IgD-negative memory B cell (primary cell): ENCODE data around the gene HECTD4. TPM values are rescaled to one million over a fixed set of nuclear protein-coding genes. Genes with fewer than 3 reads are reported as not detected.
"Not testable (repeated sequence)": the region's sequence is repeated elsewhere in the genome, so short reads cannot be mapped to it uniquely, and the experiment has no call there.

Experiments used
- H3K27ac Mint-ChIP-seq, 3 donors: one replicate each; pipeline ENCODE4 v1.8.0; 2020 to 2022; ENCODE audit warnings: mild to moderate bottlenecking in 3 of 3, mixed read lengths in 3 of 3, moderate library complexity in 1 of 3
- H3K27me3 Mint-ChIP-seq: one replicate; pipeline ENCODE4 v1.8.0; 2021; ENCODE audit warnings: mixed read lengths
- H3K36me3 Mint-ChIP-seq: one replicate; pipeline ENCODE4 v1.8.0; 2020; ENCODE audit warnings: mild to moderate bottlenecking, mixed read lengths
- H3K4me1 Mint-ChIP-seq, 3 donors: one replicate each; pipeline ENCODE4 v1.8.0; 2020 to 2022; ENCODE audit warnings: mixed read lengths in 3 of 3, mild to moderate bottlenecking in 1 of 3
- H3K4me3 Mint-ChIP-seq, 4 donors: one replicate each; pipeline ENCODE4 v1.8.0; 2020 to 2022; ENCODE audit warnings: mild to moderate bottlenecking in 4 of 4, mixed read lengths in 4 of 4, moderate library complexity in 3 of 4
- H3K9me3 Mint-ChIP-seq, 3 donors: one replicate each; pipeline ENCODE4 v1.8.0; 2020 to 2021; ENCODE audit warnings: mixed read lengths in 3 of 3, mild to moderate bottlenecking in 1 of 3
- polyA plus RNA-seq: library from polyadenylated mRNA; unstranded; fragments of 300-500 nt; fragmentation: Illumina TruSeq; gene quantifications from one replicate; pipeline ENCODE4 v1.2.3, GENCODE V29; 2021

The HECTD4 gene
- polyA plus RNA-seq, 1 donor from 2014 or later: 6.8 TPM

DNA sequence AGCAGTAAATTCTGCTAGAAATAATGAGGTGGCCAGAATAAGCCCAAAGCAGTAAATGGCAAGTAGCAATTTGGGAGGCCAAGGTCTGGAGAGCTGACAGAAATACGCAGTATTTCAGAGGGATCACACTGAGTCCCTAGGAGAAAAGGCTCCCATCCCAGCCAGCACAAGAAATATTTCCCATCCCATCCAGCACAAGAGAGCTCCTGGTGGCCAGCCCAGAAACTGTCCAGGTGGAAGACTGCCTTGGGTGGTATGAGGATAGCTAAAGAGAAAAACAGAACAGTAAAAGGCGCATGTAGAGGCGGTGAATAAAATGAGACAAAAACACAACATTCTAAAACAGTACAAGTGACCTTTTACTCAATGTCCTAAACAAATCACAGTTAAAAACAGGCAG is 120.7 kb downstream of the HECTD4 start:
- no peaks in the 10 kb centered on the region for H3K4me1 Mint-ChIP-seq
- peaks cover 3% of the 10 kb centered on the region for H3K36me3 Mint-ChIP-seq
- no peaks in the 10 kb centered on the region for H3K9me3 Mint-ChIP-seq
- H3K27ac Mint-ChIP-seq: peak overlapping the region in 2 of 3 donors; percentile 25 to 35
- no peaks in the 10 kb centered on the region for H3K27me3 Mint-ChIP-seq
- H3K4me3 Mint-ChIP-seq: no peak overlapping the region

DNA sequence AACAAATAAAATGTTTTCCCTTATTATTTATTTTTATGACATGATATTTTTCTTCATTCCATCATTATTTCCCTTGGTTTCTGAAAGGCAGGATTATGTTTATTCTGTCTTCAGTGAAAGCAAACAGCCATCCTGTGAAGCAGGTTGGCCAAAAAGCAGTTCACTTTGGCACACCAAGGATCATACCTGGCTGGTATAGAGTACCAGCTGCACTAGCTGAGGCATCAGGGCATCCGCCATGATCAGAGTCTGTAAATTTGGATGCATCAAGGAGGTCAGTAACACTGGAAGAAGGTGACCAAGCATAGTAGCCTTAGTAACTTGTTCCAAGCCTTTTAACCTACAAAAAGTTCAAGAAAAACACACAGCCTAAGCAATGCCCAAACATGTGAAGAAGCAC is 123.3 kb downstream of the HECTD4 start:
- no peak overlapping the region for H3K27ac Mint-ChIP-seq
- no peaks in the 10 kb centered on the region for H3K4me1 Mint-ChIP-seq
- H3K27me3 Mint-ChIP-seq: no peaks in the 10 kb centered on the region
- H3K36me3 Mint-ChIP-seq: peaks cover 7% of the 10 kb centered on the region
- no peak overlapping the region for H3K4me3 Mint-ChIP-seq
- no peaks in the 10 kb centered on the region for H3K9me3 Mint-ChIP-seq

- peaks cover 9% of the 10 kb centered on the region for H3K36me3 Mint-ChIP-seq
Observed at GRCh38 chr12:112256780-112257179, 125.5 kb downstream of the HECTD4 start.

GRCh38 chr12:112252184-112252583 is 130.0 kb downstream of the HECTD4 start:
- H3K27me3 Mint-ChIP-seq: no peaks in the 10 kb centered on the region
- peaks cover 0 to 2% (median 0%) of the 10 kb centered on the region in 3 donors for H3K4me1 Mint-ChIP-seq
- H3K9me3 Mint-ChIP-seq: no peaks in the 10 kb centered on the region
- H3K4me3 Mint-ChIP-seq: no peak overlapping the region
- H3K27ac Mint-ChIP-seq: no peak overlapping the region
- peaks cover 5% of the 10 kb centered on the region for H3K36me3 Mint-ChIP-seq

More at GRCh38 chr12:112256780-112257179, 125.5 kb downstream of the HECTD4 start:
- Mint-ChIP-seq H3K27me3 (no peaks in the 10 kb centered on the region), H3K27ac (no peak overlapping the region), H3K4me1 (no peaks in the 10 kb centered on the region), H3K4me3 (no peak overlapping the region), H3K9me3 (no peaks in the 10 kb centered on the region)

- not testable (repeated sequence) for H3K27me3 Mint-ChIP-seq, H3K9me3 Mint-ChIP-seq, H3K4me1 Mint-ChIP-seq, H3K4me3 Mint-ChIP-seq, H3K36me3 Mint-ChIP-seq
- H3K27ac Mint-ChIP-seq: peak overlapping the region in 1 of 3 donors; percentile 64
Observed at GRCh38 chr12:112244902-112245301, 137.3 kb downstream of the HECTD4 start.

DNA sequence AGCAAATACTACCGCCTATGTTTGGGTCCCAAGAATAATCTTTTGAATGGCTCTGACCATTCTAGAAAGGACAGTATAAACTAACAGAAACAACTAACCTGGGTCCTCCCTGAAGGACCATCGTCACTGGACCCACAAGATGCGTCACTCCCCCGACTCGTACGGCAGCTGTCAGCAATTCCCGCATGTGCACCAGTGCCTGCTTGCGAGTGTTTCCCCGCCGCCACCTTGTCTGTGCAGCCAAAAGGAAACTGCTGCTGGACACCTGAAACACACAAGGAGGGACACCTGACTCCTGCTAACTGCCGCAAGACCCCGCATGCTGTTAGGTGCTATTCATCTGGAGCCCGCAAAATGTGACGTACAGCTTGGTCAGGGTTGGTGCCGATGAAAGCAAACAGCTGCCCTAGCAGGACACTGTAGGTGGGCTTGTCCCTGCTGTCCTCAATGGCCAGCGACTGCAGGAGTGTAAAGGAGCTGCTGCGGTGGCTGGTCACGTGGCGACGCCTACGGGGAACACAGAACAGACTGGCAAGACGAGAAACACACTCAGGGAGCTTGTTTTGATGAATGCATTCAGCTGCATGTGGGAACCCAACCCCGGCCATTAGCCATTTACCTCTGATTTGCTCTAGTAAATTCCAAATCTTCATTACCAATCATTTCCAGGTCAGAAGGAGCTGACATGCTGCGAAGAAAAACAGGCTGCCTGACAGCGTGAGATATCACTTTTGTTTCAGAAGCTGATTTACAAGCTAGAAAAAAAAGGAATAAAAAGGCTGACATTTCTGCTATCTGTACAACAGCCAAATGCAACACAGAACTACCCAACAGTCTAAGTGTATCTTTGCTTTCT is 138.7 kb downstream of the HECTD4 start:
- Mint-ChIP-seq H3K36me3 (peaks cover 12% of the 10 kb centered on the region), H3K27me3 (no peaks in the 10 kb centered on the region), H3K27ac (no peak overlapping the region), H3K4me3 (no peak overlapping the region), H3K4me1 (peaks cover 0 to 2% (median 0%) of the 10 kb centered on the region in 3 donors), H3K9me3 (no peaks in the 10 kb centered on the region)

- Mint-ChIP-seq H3K36me3 (peaks cover 15% of the 10 kb centered on the region), H3K9me3 (no peaks in the 10 kb centered on the region), H3K4me1 (no peaks in the 10 kb centered on the region), H3K27ac (no peak overlapping the region), H3K27me3 (no peaks in the 10 kb centered on the region), H3K4me3 (no peak overlapping the region)
Observed at GRCh38 chr12:112241176-112241575, 141.1 kb downstream of the HECTD4 start.

- Mint-ChIP-seq H3K9me3 (no peaks in the 10 kb centered on the region), H3K27me3 (no peaks in the 10 kb centered on the region), H3K36me3 (peaks cover 14% of the 10 kb centered on the region), H3K4me3 (no peak overlapping the region), H3K4me1 (no peaks in the 10 kb centered on the region), H3K27ac (no peak overlapping the region)
Observed at GRCh38 chr12:112239881-112240280, 142.3 kb downstream of the HECTD4 start.

DNA sequence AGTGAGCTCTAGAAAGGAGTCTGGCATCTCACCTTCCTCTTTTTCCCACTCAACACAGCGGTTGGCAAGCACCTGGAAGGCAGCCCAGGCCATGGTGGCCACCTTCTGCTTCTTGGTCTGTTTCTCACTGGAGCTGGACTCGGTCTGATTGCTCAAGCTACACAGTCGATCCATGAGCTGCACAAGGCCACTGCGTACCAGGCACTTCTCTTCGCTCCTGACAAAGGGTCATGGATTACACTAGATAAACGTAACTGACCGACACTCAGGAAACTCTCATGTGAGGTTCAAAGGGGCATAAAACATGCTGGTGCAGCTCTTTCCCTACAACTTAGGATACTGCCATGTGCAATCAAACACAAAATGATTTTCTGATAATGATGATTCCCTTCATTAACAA is 143.2 kb downstream of the HECTD4 start:
- Mint-ChIP-seq H3K4me1 (no peaks in the 10 kb centered on the region), H3K27ac (no peak overlapping the region), H3K9me3 (no peaks in the 10 kb centered on the region), H3K36me3 (peaks cover 11% of the 10 kb centered on the region), H3K4me3 (no peak overlapping the region), H3K27me3 (no peaks in the 10 kb centered on the region)

DNA sequence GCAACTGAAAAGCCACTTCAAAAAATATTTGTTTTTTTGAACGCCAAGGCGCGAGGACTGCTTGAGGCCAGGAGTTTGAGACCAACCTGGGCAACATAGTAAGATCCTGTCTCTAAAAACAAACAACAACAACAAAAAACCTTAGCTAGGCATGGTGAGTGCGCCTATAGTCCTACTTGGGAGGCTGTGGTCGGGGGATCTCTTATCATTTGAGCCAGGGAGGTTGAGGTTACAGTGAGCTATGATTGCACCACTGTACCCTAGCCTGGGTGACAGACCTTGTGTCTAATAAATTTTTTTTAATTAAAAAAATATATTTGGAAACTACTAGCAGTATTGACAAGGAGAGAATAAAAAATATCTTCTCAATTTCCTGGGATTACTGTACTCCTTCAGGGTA is 143.8 kb downstream of the HECTD4 start:
- Mint-ChIP-seq H3K27me3 (no peaks in the 10 kb centered on the region), H3K4me1 (no peaks in the 10 kb centered on the region), H3K4me3 (no peak overlapping the region), H3K36me3 (peaks cover 11% of the 10 kb centered on the region), H3K9me3 (no peaks in the 10 kb centered on the region), H3K27ac (no peak overlapping the region)

DNA sequence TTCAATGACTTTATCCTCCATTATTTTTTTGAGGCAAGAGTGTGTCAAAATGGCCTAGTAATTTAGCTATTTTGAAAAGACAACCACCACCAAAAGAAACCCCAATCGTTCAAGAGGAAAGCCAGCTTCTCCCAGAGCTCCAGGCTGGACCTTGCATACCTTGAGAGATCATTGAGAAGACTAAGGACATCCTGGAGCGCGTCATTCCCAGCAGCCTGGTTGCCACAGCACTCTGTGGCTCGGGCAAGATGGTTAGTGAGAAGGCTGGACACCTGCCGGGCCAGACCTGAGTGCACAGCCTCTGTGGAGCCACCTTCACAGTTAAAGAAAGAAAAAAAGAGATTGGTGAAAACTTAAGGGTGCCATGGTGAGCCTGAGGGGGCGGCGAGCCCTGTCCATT is 145.4 kb downstream of the HECTD4 start:
- H3K27me3 Mint-ChIP-seq: no peaks in the 10 kb centered on the region
- H3K4me1 Mint-ChIP-seq: no peaks in the 10 kb centered on the region
- peaks cover 9% of the 10 kb centered on the region for H3K36me3 Mint-ChIP-seq
- H3K27ac Mint-ChIP-seq: no peak overlapping the region
- H3K4me3 Mint-ChIP-seq: no peak overlapping the region
- H3K9me3 Mint-ChIP-seq: no peaks in the 10 kb centered on the region

DNA sequence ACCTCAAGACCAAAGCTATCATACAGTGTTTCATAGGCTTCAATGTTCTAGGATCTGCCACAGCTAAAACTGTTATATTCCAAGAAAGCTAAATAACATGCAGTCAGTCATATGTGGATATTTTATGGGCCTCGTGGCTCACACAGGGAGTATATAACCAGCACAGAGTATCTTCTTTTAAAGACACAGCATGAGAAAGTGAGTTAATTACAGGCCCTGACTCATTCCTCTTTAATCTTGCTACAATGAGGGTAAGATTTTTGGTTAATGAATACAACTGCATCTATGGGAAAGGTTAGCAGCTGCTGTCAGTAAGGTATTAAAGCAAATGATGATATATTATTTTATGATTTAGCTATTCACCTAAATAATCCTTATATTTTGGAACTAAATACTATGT is 145.8 kb downstream of the HECTD4 start:
- H3K36me3 Mint-ChIP-seq: peaks cover 9% of the 10 kb centered on the region
- no peaks in the 10 kb centered on the region for H3K27me3 Mint-ChIP-seq
- H3K4me3 Mint-ChIP-seq: no peak overlapping the region
- no peaks in the 10 kb centered on the region for H3K4me1 Mint-ChIP-seq
- no peak overlapping the region for H3K27ac Mint-ChIP-seq
- no peaks in the 10 kb centered on the region for H3K9me3 Mint-ChIP-seq

GRCh38 chr12:112234303-112234702 is 147.9 kb downstream of the HECTD4 start:
- Mint-ChIP-seq H3K27ac (peak overlapping the region in 1 of 3 donors; percentile 35), H3K36me3 (peaks cover 7% of the 10 kb centered on the region), H3K4me3 (no peak overlapping the region), H3K4me1 (no peaks in the 10 kb centered on the region), H3K9me3 (no peaks in the 10 kb centered on the region), H3K27me3 (no peaks in the 10 kb centered on the region)

GRCh38 chr12:112233242-112233641 is 149.0 kb downstream of the HECTD4 start:
- Mint-ChIP-seq H3K27me3 (no peaks in the 10 kb centered on the region), H3K4me3 (no peak overlapping the region), H3K27ac (no peak overlapping the region), H3K4me1 (no peaks in the 10 kb centered on the region), H3K36me3 (peaks cover 3% of the 10 kb centered on the region), H3K9me3 (no peaks in the 10 kb centered on the region)

- Mint-ChIP-seq H3K9me3 (no peaks in the 10 kb centered on the region), H3K27ac (no peak overlapping the region), H3K36me3 (no peaks in the 10 kb centered on the region), H3K4me3 (no peak overlapping the region), H3K27me3 (no peaks in the 10 kb centered on the region), H3K4me1 (no peaks in the 10 kb centered on the region)
Observed at GRCh38 chr12:112230136-112230535, 152.1 kb downstream of the HECTD4 start.

- Mint-ChIP-seq H3K27me3 (no peaks in the 10 kb centered on the region), H3K4me3 (no peak overlapping the region)
Observed at GRCh38 chr12:112226768-112227167, 155.5 kb downstream of the HECTD4 start.

More at GRCh38 chr12:112226768-112227167, 155.5 kb downstream of the HECTD4 start:
- no peak overlapping the region for H3K27ac Mint-ChIP-seq
- no peaks in the 10 kb centered on the region for H3K9me3 Mint-ChIP-seq
- peaks cover 0 to 3% (median 0%) of the 10 kb centered on the region in 3 donors for H3K4me1 Mint-ChIP-seq
- peaks cover 3% of the 10 kb centered on the region for H3K36me3 Mint-ChIP-seq
